Lung (tissue), 12 donors: Measurements from ENCODE around the gene DISC1. TPM values are rescaled to one million over a fixed set of nuclear protein-coding genes. Genes with fewer than 3 reads are reported as not detected.
A peak's percentile ranks its signal among the peaks of the same experiment; 100 is the strongest.

Experiments
- ATAC-seq: fragments of 200-7000 bp; cut with Tn5 transposase; one replicate; pipeline ENCODE4 v1.9.1; 2020; ENCODE audit warnings: moderate number of reproducible peaks; ENCODE audit not compliant: insufficient read depth, low FRiP score
- DNase-seq, 3 donors: peaks; one replicate each; pipeline ENCODE4 v3.0.0-alpha.2; 2013 to 2017
- H3K27ac ChIP-seq, 2 donors: one replicate each; pipeline ENCODE4 v1.5.1; 2013; ENCODE audit warnings: mild to moderate bottlenecking in 2 of 2, moderate library complexity in 2 of 2, control low read depth in 1 of 2, inconsistent platforms in 1 of 2, low read depth in 1 of 2, low read length in 1 of 2
- H3K27me3 ChIP-seq, 3 donors: one replicate each; pipeline ENCODE4 v1.5.1; 2013; ENCODE audit warnings: low read length in 2 of 3; ENCODE audit not compliant: control insufficient read depth in 3 of 3, insufficient read depth in 3 of 3
- H3K36me3 ChIP-seq, 4 donors: one replicate each; pipeline ENCODE4 v1.5.1; 2013; ENCODE audit warnings: low read length in 4 of 4, mild to moderate bottlenecking in 1 of 4, moderate library complexity in 1 of 4; ENCODE audit not compliant: control insufficient read depth in 4 of 4, insufficient read depth in 4 of 4
- H3K4me1 ChIP-seq, 5 donors: one replicate each; pipeline ENCODE4 v1.5.1; 2013; ENCODE audit warnings: low read length in 5 of 5, mild to moderate bottlenecking in 2 of 5, moderate library complexity in 1 of 5; ENCODE audit not compliant: control insufficient read depth in 5 of 5, insufficient read depth in 5 of 5
- H3K4me3 ChIP-seq: one replicate; pipeline ENCODE4 v1.5.1; 2013; ENCODE audit warnings: mild to moderate bottlenecking, control low read depth, moderate library complexity
- H3K9ac ChIP-seq, 2 donors: one replicate each; pipeline ENCODE4 v1.5.1; 2013; ENCODE audit warnings: low read length in 2 of 2, control low read depth in 1 of 2; ENCODE audit not compliant: insufficient read depth in 1 of 2
- H3K9me3 ChIP-seq, 4 donors: one replicate each; pipeline ENCODE4 v1.5.1; 2013; ENCODE audit warnings: low read length in 3 of 4, mild to moderate bottlenecking in 1 of 4, moderate library complexity in 1 of 4; ENCODE audit not compliant: control insufficient read depth in 4 of 4, insufficient read depth in 3 of 4
- CTCF ChIP-seq: IDR thresholded peaks from 2 replicates; pipeline ENCODE4 v1.5.1; 2012; ENCODE audit warnings: mild to moderate bottlenecking; ENCODE audit errors: control extremely low read depth, extremely low read depth
- WGBS, 2 donors: extraction: QIAGEN DNeasy Blood & Tissue Kit; methylation state at CpG; one replicate each; pipeline ENCODE4 v1.1.7; 2013; 5-methylcytosine and 5-hydroxymethylcytosine counted together
- polyA plus RNA-seq, 2 donors: library from polyadenylated mRNA; stranded (reverse); fragments of 200-250 nt; gene quantifications; one replicate each; pipeline ENCODE4 v1.2.1, GENCODE V29; 2013
- total RNA-seq, 2 donors: library from RNA; depleted of rRNA in 1 of 2; stranded (reverse); fragments of >200 nt in 1 of 2; gene quantifications; one replicate each; pipeline ENCODE4 v1.2.1, GENCODE V29; 2014 to 2021
- donor health status: control.
- donor health status: control.
- donor health status: Bipolar disorder and iron deficiency.
- donor health status: healthy.
- donor health status: DM: yes; HTN: yes; CAD: no.

DISC1 gene
- total and polyA plus RNA-seq, 4 donors, result 0.98 to 32.9 (median 6.1) TPM

GRCh38 chr1:231676487-231676886 lies 49.9 kb downstream of the DISC1 start:
- peak overlapping the region in 1 of 2 donors; percentile 17 for H3K9ac ChIP-seq
- no peaks in the 10 kb centered on the region for H3K27me3 ChIP-seq
- no peak overlapping the region for H3K4me3 ChIP-seq
- DNase-seq (no peak), ATAC-seq (no peak)
- peaks cover 0 to 1% (median 0%) of the 10 kb centered on the region in 4 donors for H3K9me3 ChIP-seq
- no peak for TF ChIP-seq CTCF
- peaks cover 3 to 8% (median 3%) of the 10 kb centered on the region in 5 donors for H3K4me1 ChIP-seq
- H3K36me3 ChIP-seq, result no peaks in the 10 kb centered on the region
- no peak overlapping the region for H3K27ac ChIP-seq

GRCh38 chr1:231677442-231677841 lies 50.9 kb downstream of the DISC1 start:
- Histone ChIP-seq H3K9me3 (peaks cover 0 to 1% (median 0%) of the 10 kb centered on the region in 4 donors), H3K27me3 (no peaks in the 10 kb centered on the region), H3K4me3 (no peak overlapping the region), H3K4me1 (peaks cover 3 to 8% (median 3%) of the 10 kb centered on the region in 5 donors), H3K9ac (no peak overlapping the region), H3K27ac (no peak overlapping the region), H3K36me3 (no peaks in the 10 kb centered on the region)
- no peak for DNase-seq
- WGBS, 2 donors, result 98% methylated on average over 10 of the region's 10 CpGs
- no peak for ATAC-seq
- no peak for TF ChIP-seq CTCF

DNA sequence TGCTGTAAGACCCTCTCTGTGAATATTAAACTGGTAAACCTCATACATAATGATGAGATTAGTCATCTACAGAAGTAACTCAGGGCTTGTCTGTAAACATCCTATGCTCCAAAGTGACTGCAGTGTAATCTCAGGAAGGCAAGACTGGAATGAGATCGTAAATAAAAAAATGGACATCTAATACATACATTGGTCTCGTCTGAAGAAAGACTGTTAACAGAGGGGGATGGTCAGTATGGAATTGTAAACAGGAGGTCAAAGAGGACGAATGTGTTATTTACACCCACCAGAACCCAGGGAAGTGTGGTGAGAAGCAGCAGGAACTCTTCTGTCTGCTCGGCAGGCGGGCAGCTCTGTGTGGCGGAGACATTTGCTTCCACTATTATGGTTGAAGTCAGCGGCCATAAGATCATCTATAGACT lies 51.4 kb downstream of the DISC1 start:
- no peak for ATAC-seq
- WGBS, 2 donors, result 82 to 87% methylated on average over 7 of the region's 7 CpGs
- peaks cover 0 to 1% (median 0%) of the 10 kb centered on the region in 4 donors for H3K9me3 ChIP-seq
- H3K4me3 ChIP-seq, result no peak overlapping the region
- H3K4me1 ChIP-seq, result peaks cover 3 to 8% (median 3%) of the 10 kb centered on the region in 5 donors
- H3K27me3 ChIP-seq, result no peaks in the 10 kb centered on the region
- H3K9ac ChIP-seq, result no peak overlapping the region
- H3K27ac ChIP-seq, result no peak overlapping the region
- no peaks in the 10 kb centered on the region for H3K36me3 ChIP-seq
- no peak for DNase-seq
- TF ChIP-seq CTCF, result no peak

DNA sequence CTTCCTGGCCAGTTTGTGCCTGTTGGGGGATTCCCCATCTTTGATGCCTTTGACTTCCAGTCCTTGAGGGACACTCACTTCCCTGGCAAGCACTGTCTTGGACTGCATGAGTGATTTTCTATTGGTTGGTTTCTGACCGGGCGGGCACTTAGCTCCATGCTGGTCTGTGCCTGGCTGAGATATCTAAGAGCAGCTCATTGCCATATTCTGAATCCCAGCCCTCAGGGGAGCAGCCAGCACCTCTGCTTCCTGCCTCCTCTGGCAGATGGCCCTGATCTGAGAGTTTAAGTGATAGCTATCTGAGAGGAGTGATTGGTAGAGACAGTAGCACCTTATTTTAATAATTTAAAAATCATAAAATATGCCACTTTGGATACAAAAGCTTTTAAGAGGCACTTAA lies 52.5 kb downstream of the DISC1 start:
- Histone ChIP-seq H3K9me3 (peaks cover 0 to 1% (median 0%) of the 10 kb centered on the region in 4 donors), H3K9ac (no peak overlapping the region), H3K27me3 (no peaks in the 10 kb centered on the region), H3K27ac (no peak overlapping the region), H3K4me3 (no peak overlapping the region), H3K4me1 (peaks cover 3 to 8% (median 3%) of the 10 kb centered on the region in 5 donors), H3K36me3 (no peaks in the 10 kb centered on the region)
- WGBS, 2 donors, result 84 to 98% methylated on average over 2 of the region's 2 CpGs
- ATAC-seq, result no peak
- TF ChIP-seq CTCF, result no peak
- DNase-seq, result no peak
